Muscle of leg (tissue), 11 donors: ENCODE results near the gene PARP2. TPM values are rescaled to one million over a fixed set of nuclear protein-coding genes. Genes with fewer than 3 reads are reported as not detected.
A peak's percentile ranks its signal among the peaks of the same experiment; 100 is the strongest.
"Not testable (repeated sequence)": the region's sequence is repeated elsewhere in the genome, so short reads cannot be mapped to it uniquely, and the experiment has no call there.

Experiments
- DNase-seq: peaks from one replicate; pipeline ENCODE4 v3.0.0; 2013
- H3K27ac ChIP-seq: one replicate; pipeline ENCODE4 v1.5.1; 2013; ENCODE audit warnings: mild to moderate bottlenecking, low read length, control low read depth
- H3K27me3 ChIP-seq: one replicate; pipeline ENCODE4 v1.6.1; 2013; ENCODE audit warnings: low read length; ENCODE audit not compliant: control insufficient read depth, insufficient read depth
- H3K36me3 ChIP-seq: one replicate; pipeline ENCODE4 v1.6.1; 2013; ENCODE audit warnings: low read length; ENCODE audit not compliant: control insufficient read depth, insufficient read depth
- H3K4me1 ChIP-seq: one replicate; pipeline ENCODE4 v1.6.1; 2013; ENCODE audit warnings: low read length; ENCODE audit not compliant: control insufficient read depth, insufficient read depth
- H3K4me3 ChIP-seq: one replicate; pipeline ENCODE4 v1.5.1; 2013; ENCODE audit warnings: low read length, control low read depth
- H3K9me3 ChIP-seq: replicated peaks from 2 replicates; pipeline ENCODE4 v1.6.1; 2013; ENCODE audit warnings: low read depth, low read length; ENCODE audit not compliant: control insufficient read depth
- WGBS: methylation state at CpG from one replicate; pipeline ENCODE4 v1.1.5; 2013; ENCODE audit warnings: missing lambda C conversion rate; ENCODE audit not compliant: insufficient coverage; 5-methylcytosine and 5-hydroxymethylcytosine counted together
- polyA plus RNA-seq, 8 donors: library from polyadenylated mRNA; unstranded; fragments of 120-200 nt; gene quantifications; one replicate each; pipeline versions ENCODE4 v1.2.1 to v1.2.3, GENCODE V29; 2013; ENCODE audit warnings: inconsistent platforms in 1 of 8, low replicate concordance in 1 of 8; ENCODE audit not compliant: insufficient read length in 8 of 8, insufficient read depth in 1 of 8
- total RNA-seq: library from RNA; stranded (reverse); fragments of 120-200 nt; gene quantifications from one replicate; pipeline ENCODE4 v1.2.4, GENCODE V29; 2013

PARP2 gene
- total and polyA plus RNA-seq, 9 donors = 21.8 to 36.9 (median 33.2) TPM

DNA sequence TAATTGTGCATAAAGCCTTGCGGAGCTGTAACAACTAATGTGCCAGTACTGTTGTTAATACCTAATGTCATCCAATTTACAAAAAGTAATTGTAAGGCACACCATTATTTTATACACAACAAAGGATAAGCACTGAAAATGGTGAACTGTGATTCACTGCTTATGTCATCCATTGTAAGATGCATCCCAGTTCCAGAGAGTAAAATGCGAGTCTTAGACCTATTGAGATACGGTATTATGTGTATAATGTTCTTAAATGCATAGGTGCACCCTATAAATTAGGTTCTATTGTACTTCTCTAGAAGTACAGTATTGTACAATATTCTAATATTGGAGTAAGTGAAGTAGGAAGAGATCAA is 406 bp downstream of the PARP2 start:
- H3K4me1 ChIP-seq = no peaks in the 10 kb centered on the region
- peaks cover 22% of the 10 kb centered on the region for H3K36me3 ChIP-seq
- H3K9me3 ChIP-seq = no peaks in the 10 kb centered on the region
- peak overlapping the region; percentile 86 for H3K4me3 ChIP-seq
- H3K27ac ChIP-seq = peak overlapping the region; percentile 97
- WGBS = no CpG with 5 or more reads among the region's 3 CpGs
- no peaks in the 10 kb centered on the region for H3K27me3 ChIP-seq
- DNase-seq = peak; percentile 52

- no peaks in the 10 kb centered on the region for H3K4me1 ChIP-seq
- H3K27me3 ChIP-seq = no peaks in the 10 kb centered on the region
- no peak overlapping the region for H3K4me3 ChIP-seq
- no peak overlapping the region for H3K27ac ChIP-seq
- WGBS = no CpG with 5 or more reads among the region's 1 CpG
- peaks cover 33% of the 10 kb centered on the region for H3K36me3 ChIP-seq
- H3K9me3 ChIP-seq = no peaks in the 10 kb centered on the region
- no peak for DNase-seq
These were observed 1.9 kb downstream of the PARP2 start for GRCh38 chr14:20345366-20345765.

DNA sequence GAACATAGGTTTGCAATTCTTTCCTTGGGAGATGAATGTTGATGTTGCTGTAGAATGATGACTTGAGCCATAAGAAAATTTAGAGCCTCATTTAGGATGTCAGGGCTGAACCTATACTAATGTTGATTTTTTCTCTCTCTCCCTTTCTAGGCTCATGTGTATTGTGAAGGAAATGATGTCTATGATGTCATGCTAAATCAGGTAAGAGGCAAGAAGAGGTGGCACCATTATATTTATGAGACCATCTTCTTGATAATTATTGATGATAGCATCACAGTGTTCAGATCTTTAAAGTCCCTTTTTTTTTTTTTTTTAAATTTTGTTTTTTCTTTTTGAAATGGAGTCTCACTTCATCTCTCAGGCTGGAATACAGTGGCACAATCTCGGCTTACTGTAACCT is 3.3 kb downstream of the PARP2 start:
- Histone ChIP-seq H3K27ac (no peak overlapping the region), H3K36me3 (peaks cover 43% of the 10 kb centered on the region), H3K27me3 (no peaks in the 10 kb centered on the region), H3K4me3 (no peak overlapping the region), H3K9me3 (no peaks in the 10 kb centered on the region), H3K4me1 (no peaks in the 10 kb centered on the region)
- WGBS = no CpG with 5 or more reads among the region's 1 CpG
- DNase-seq = no peak

- DNase-seq = no peak
- Histone ChIP-seq H3K27ac (no peak overlapping the region), H3K4me3 (no peak overlapping the region), H3K36me3 (peaks cover 49% of the 10 kb centered on the region), H3K9me3 (no peaks in the 10 kb centered on the region), H3K27me3 (no peaks in the 10 kb centered on the region), H3K4me1 (no peaks in the 10 kb centered on the region)
- no CpG with 5 or more reads among the region's 3 CpGs for WGBS
These were observed 4.3 kb downstream of the PARP2 start for GRCh38 chr14:20347747-20348146.

- Histone ChIP-seq H3K27ac (no peak overlapping the region), H3K27me3 (no peaks in the 10 kb centered on the region), H3K9me3 (no peaks in the 10 kb centered on the region), H3K36me3 (peaks cover 61% of the 10 kb centered on the region), H3K4me1 (no peaks in the 10 kb centered on the region), H3K4me3 (no peak overlapping the region)
- 100% methylated on average over 1 of the region's 2 CpGs for WGBS
- no peak for DNase-seq
These were observed 6.8 kb downstream of the PARP2 start for GRCh38 chr14:20350282-20350681.

- no peak overlapping the region for H3K27ac ChIP-seq
- H3K36me3 ChIP-seq = peaks cover 62% of the 10 kb centered on the region
- no peaks in the 10 kb centered on the region for H3K4me1 ChIP-seq
- no peaks in the 10 kb centered on the region for H3K27me3 ChIP-seq
- H3K4me3 ChIP-seq = no peak overlapping the region
- no peaks in the 10 kb centered on the region for H3K9me3 ChIP-seq
- DNase-seq = no peak
These were observed 7.4 kb downstream of the PARP2 start for GRCh38 chr14:20350860-20351259.

GRCh38 chr14:20356422-20356821 is 13.0 kb downstream of the PARP2 start:
- Histone ChIP-seq H3K4me3 (no peak overlapping the region), H3K27ac (no peak overlapping the region), H3K36me3 (peaks cover 47% of the 10 kb centered on the region), H3K4me1 (no peaks in the 10 kb centered on the region), H3K9me3 (no peaks in the 10 kb centered on the region), H3K27me3 (no peaks in the 10 kb centered on the region)
- 100% methylated on average over 2 of the region's 3 CpGs for WGBS
- no peak for DNase-seq

DNA sequence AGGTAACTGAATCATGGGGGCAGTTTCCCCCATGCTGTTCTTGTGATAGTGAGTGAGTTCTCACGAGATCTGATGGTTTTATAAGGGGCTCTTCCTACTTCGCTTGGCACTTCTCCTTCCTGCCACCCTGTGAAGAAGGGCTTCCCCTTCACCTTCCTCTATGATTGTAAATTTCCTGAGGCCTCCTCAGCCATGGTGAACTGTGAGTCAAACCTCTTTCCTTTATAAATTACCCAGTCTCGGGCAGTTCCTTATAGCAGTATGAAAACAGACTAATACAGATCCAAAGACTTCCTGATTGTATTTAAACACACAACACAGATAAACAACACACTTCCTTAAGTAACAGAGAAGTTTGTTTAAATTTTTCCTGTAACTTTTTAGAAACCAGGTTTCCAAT is 15.0 kb downstream of the PARP2 start:
- H3K27me3 ChIP-seq, DNase-seq, H3K4me3 ChIP-seq, H3K27ac ChIP-seq, H3K4me1 ChIP-seq, H3K9me3 ChIP-seq: not testable (repeated sequence)
- 86% methylated on average over 1 of the region's 3 CpGs for WGBS
- peaks cover 37% of the 10 kb centered on the region for H3K36me3 ChIP-seq

DNA sequence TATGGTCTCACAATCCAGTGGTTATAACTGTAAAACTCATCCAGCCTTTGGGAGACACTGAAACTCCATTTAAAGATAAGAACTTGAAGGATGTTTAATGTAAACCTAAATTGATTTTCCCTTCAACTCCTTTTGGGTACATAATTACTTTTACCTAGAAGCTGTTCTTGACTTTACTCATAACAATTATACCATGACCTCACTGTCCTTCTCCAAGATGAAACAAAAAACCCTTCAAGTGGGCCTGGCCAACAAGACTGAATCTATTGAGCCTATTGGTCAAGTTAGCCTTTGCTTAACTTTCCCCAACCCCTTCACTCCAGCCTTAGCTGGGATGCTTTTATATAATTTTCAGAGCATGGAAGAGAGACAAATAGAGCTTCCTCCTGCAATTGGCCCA is 22.5 kb downstream of the PARP2 start:
- Histone ChIP-seq H3K27ac (no peak overlapping the region), H3K4me3 (no peak overlapping the region), H3K4me1 (no peaks in the 10 kb centered on the region), H3K27me3 (no peaks in the 10 kb centered on the region), H3K9me3 (no peaks in the 10 kb centered on the region), H3K36me3 (peaks cover 38% of the 10 kb centered on the region)
- DNase-seq = no peak

GRCh38 chr14:20372796-20373195 is 29.4 kb downstream of the PARP2 start:
- no peak for DNase-seq
- H3K36me3 ChIP-seq = peaks cover 77% of the 10 kb centered on the region
- peaks cover 3% of the 10 kb centered on the region for H3K4me1 ChIP-seq
- H3K9me3 ChIP-seq = no peaks in the 10 kb centered on the region
- H3K27ac ChIP-seq = no peak overlapping the region
- 69% methylated on average over 3 of the region's 5 CpGs for WGBS
- H3K4me3 ChIP-seq = no peak overlapping the region
- H3K27me3 ChIP-seq = no peaks in the 10 kb centered on the region

- H3K36me3 ChIP-seq = peaks cover 88% of the 10 kb centered on the region
- no peak overlapping the region for H3K27ac ChIP-seq
- no peaks in the 10 kb centered on the region for H3K27me3 ChIP-seq
- 80% methylated on average over 2 of the region's 3 CpGs for WGBS
- peaks cover 3% of the 10 kb centered on the region for H3K4me1 ChIP-seq
- H3K9me3 ChIP-seq = no peaks in the 10 kb centered on the region
- DNase-seq = no peak
- no peak overlapping the region for H3K4me3 ChIP-seq
These were observed 32.0 kb downstream of the PARP2 start for GRCh38 chr14:20375471-20375870.
